Adrenal gland (tissue), 5 donors: ENCODE measurements around the gene WSB1.

Experiments used
- POLR2A ChIP-seq, 2 donors: fragments of 450-650 bp; IDR thresholded peaks; one replicate each; pipeline ENCODE4 v1.6.1; 2017; ENCODE audit warnings: antibody characterized with exemption in 2 of 2, mild to moderate bottlenecking in 2 of 2, moderate library complexity in 1 of 2
- TF ChIP-seq, protein P1 (sequence below), 6 experiments: fragments of 450-650 bp in 4 of 6; fragments of 200-600 bp in 2 of 6; sonication (generic) in 1 of 6; IDR thresholded peaks; 1 replicate in 5 of 6; 2 replicates in 1 of 6; pipeline versions ENCODE4 v1.5.1 to v1.8.0; 2016 to 2021; ENCODE audit warnings: antibody characterized with exemption in 6 of 6, mild to moderate bottlenecking in 2 of 6, moderate library complexity in 1 of 6
- donor health status: DM: no; HTN: no; CAD: no.

DNA sequence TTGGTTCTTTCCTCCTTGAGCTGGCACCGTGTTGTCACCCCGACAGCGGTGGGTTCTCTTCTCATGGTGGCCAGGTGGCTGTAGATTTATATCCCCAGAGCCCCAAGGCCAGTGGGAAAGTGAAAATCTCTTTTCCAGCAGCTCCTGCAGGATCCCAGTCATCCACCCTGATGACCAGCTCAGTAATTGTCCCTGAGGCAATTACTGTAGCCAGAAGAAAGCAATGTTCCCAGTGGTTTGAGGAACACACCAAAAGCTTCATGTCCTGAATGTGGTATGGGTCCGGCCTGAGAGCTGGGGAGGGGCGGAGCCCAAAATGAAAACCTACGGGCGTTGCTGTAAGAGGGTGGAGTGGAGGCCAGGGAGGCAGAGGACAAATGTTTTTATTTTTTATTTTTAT lies 69.0 kb downstream of the WSB1 start:
- TF ChIP-seq, protein P1, sequence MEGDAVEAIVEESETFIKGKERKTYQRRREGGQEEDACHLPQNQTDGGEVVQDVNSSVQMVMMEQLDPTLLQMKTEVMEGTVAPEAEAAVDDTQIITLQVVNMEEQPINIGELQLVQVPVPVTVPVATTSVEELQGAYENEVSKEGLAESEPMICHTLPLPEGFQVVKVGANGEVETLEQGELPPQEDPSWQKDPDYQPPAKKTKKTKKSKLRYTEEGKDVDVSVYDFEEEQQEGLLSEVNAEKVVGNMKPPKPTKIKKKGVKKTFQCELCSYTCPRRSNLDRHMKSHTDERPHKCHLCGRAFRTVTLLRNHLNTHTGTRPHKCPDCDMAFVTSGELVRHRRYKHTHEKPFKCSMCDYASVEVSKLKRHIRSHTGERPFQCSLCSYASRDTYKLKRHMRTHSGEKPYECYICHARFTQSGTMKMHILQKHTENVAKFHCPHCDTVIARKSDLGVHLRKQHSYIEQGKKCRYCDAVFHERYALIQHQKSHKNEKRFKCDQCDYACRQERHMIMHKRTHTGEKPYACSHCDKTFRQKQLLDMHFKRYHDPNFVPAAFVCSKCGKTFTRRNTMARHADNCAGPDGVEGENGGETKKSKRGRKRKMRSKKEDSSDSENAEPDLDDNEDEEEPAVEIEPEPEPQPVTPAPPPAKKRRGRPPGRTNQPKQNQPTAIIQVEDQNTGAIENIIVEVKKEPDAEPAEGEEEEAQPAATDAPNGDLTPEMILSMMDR (IDR thresholded peaks at IDR 0.05), result no peak
- no peak for TF ChIP-seq POLR2A (IDR thresholded peaks at IDR 0.05)
